Inflammatory macrophage treated with lipopolysaccharide for 4 hours (primary cell): ENCODE measurements around the gene ERBIN.
A peak's percentile ranks its signal among the peaks of the same experiment; 100 is the strongest.
"Not testable (repeated sequence)": the region's sequence is repeated elsewhere in the genome, so short reads cannot be mapped to it uniquely, and the experiment has no call there.

Experiments
- DNase-seq: peaks from one replicate; pipeline ENCODE4 v3.0.0-alpha.2; 2020

ERBIN gene

GRCh38 chr5:65969539-65970393, 43.4 kb downstream of the ERBIN start:
- no peak for DNase-seq

- no peak for DNase-seq
Measured at GRCh38 chr5:65970481-65971367, 44.3 kb downstream of the ERBIN start.

DNA sequence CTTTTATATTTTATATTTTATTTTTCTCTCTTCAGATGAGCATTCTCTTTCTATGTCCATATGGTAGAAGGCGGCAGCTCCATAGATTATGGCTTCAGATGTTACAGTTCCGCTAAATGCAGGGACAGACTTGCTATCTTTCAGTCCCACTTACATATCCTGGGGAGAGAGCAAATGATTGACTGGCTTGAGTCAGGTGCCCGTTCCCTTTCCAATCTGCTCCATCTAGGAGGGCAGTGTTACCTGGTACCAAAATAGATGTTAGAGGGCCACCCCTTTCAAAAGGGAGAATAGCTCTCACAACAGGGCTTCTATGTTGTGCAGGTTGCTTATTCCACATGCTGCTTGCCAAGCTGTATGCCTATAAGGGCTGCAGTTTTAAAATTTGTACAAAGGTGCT, 45.3 kb downstream of the ERBIN start:
- DNase-seq = no peak

- DNase-seq = not testable (repeated sequence)
Measured at GRCh38 chr5:65972896-65973295, 46.5 kb downstream of the ERBIN start.

DNA sequence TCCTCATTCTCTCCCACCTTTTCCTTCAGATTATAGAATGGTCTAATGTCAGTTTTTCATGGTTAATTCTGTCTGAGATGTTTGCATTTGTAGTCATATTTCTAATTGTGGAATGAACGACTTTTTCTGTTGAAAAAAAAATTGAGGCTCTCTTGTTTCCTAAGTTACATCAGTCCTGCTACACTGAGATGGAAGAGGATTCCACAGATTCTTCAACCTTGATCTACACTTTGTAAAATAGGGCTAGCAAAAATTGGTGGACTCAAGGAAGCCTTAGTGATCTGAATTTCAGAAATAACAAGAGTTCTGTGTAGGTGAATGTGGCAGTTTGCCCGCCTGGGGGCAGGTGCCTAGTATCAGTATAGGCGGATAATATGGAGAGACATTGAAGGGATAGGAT, 51.9 kb downstream of the ERBIN start:
- DNase-seq = no peak

DNA sequence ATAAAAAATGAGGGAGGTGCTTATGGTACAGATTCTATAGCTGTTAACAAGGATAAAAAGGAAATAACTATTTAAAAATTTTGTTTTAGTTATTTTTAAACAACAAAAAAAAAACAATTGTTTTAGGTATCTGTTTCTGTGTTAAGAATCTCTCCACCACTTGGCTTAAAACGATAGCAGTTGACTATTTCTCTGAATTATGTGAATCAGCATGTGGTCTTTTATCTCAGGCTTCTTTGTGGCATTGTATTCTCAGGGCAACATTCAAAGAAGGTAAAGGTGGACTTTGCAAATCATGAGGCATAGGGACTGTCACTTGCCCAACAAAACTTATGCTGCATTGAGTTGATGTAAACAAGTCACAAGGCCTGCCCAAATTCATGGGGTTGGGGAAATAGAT, 55.2 kb downstream of the ERBIN start:
- DNase-seq = no peak

DNA sequence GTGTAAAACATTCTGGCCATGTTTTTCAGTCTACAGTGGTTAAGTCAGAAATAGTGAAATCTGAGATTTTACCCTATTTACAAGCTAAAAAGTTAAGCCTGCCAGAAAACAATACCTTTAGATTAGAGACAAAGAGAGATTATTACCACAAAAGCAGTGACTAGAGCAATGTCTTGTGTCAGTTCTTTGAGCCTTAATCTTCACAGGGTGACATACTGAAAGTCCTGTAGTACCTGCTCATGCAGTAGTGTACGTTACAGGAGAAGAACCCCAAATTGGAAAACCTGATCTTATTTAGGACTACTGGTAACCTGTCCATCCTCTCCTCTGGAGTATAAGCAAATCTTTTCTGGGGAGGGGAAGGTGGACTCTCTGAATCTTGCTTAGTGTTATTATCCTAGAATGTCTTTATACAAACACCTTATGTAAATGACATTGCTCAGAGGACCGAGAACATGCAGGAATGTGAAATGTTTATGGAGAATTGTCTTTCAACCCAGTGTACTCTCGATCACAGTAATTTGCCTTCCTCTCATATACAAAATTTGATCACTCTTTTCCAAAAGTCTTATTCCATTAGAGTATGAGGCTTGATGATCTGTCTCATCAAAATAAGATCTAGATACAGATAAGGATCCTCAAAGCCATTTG, 55.7 kb downstream of the ERBIN start:
- no peak for DNase-seq

DNA sequence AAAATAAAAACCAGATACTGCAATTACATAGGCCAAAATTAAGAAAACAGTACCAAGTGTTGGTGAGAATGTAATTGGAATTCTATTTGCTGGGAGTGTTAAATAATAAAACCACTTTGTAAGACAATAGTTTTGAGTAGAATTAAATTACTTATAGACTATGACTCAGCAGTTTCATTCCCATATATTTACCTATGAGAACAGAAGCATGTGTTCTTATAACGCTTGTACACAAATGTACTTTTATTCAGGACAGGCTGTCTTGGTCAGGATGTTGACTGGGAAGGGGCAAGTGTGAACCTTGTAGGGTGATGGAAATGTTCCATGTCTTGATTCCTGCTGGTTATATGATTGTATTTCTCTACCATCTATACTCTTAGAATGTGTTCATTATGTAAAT, 56.3 kb downstream of the ERBIN start:
- no peak for DNase-seq

- DNase-seq = no peak
Measured at GRCh38 chr5:65984098-65984885, 57.9 kb downstream of the ERBIN start.

DNA sequence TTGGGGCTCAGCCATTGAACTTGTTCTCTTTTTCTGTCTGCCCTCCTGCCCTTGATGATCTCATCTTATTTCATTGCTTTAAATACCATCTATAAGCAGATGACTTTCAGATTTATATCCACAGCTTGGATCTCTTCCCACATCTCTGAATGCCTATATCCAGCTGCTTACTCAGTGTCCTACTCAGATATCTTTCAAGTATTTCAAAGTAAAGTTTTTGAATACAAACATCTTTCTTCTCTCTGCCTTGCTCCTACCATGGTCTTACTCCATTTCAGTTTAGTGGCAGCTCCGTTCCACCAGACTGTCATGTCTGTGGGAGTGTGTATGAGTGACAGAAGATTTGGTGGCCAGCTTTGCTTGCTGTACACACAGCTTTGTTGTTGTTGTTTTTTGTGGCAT, 59.7 kb downstream of the ERBIN start:
- DNase-seq = peak; percentile 40

DNA sequence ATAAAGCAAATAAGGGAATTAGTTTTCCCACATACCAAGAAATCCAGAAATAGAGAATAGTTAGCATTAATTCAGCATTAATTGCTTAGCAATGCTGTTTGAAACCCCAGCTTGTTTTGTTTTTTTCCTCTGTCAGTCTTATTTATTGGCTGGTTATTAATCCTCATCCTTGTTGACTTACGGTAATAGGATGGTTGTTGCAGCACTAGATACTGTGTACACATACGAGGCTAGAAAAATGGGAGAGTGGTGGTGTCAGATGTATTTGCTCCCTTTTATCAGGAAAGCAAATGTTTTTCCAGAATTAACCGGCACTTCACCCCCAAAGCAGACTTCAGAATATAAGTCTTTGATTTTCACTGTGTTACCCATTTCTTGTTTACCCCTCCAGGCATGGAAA, 60.4 kb downstream of the ERBIN start:
- no peak for DNase-seq

DNA sequence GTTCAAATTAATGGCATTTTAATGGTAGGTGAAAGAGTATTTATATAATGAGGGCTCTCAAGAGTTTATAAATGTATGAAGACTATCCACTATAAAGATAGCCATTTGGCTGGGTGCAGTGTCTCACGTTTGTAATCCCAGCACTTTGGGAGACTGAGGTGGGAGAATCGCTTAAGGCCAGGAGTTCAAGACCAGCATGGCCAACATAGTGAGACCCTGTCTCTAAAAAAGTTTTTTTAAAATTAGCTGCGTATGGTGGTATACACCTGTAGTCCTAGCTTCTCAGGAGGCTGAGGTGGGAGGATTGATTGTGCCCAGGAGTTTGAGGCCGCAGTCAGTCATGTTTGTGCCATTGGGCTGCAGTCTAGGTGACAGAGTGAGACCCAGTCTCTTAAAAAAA, 61.6 kb downstream of the ERBIN start:
- DNase-seq = no peak

DNA sequence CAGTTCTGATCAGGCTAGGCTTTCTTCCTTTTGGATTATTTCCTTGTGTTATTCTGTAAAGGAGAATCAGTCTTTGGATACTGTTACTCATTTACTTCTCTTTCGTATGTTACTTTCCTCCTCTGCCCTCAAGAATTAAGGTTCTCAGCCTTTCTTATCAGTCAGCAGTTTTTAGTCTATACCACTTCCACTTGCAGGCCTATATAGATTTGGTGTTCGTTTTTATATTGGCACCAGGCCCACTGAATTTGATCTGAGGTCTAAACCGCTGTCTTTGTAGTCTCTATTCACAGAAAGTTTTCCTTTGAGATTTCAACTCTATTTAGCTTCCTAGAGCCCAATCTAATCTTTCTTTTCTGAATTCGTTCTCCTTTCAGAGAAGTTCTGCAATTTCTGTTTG, 62.8 kb downstream of the ERBIN start:
- no peak for DNase-seq

GRCh38 chr5:65992630-65993029, 66.3 kb downstream of the ERBIN start:
- no peak for DNase-seq

DNA sequence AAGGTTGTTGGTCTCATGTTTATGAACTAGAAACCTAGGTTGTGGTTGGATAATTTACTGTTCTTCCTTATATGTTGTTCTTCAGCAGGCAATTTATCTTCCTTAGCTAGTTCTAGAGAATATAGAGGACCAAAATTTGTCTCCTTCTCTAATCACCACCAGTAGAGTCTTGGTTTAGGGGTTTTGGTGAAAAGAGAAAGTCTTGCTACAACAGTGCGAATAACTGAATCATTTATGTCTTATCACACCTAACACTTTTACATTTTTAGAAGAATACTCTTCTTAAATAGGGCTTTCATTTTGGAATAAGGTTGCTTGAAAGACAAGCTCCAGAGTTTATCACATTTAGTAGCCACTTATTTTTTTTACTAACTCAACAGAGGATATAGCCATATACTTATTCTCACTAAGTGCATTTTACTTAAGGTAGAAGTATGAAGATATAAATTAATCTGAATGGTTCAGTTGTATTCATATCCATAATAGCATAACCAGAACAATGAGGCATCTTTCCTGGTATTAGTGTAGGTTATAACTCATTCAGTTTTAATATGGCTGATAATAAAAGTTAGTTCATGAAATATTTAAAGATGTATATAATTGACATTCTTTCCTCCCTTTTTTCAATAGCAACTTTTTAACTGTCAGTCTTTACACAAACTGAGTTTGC, 67.9 kb downstream of the ERBIN start:
- no peak for DNase-seq

DNA sequence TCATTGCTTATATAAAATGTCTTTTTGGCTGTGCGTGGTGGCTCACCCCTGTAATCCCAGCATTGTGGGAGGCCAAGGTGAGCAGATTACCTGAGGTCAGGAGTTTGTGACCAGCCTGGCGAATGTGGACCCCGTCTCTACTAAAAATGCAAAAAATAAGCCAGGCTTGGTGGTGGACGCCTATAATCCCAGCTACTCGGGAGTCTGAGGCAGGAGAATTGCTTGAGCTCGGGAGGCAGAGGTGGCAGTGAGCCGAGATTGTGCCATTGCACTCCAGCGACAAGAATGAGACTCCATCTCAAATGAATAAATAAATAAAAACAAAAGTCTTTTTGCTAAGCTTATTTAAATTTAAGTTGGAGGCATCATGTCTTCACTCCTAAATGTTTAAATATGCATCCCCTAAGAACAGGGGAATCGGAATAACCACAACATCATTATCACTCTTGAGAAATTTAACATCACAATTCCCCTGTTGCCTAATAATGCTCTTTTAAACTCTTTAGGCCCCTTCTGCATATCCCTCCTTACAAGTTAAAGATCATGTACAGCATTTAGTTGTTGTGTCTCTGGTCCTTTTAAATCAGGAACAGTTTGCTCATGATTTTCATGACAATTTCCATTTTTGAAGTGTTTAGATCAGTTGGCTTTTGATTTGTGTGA, 72.8 kb downstream of the ERBIN start:
- DNase-seq = no peak

DNA sequence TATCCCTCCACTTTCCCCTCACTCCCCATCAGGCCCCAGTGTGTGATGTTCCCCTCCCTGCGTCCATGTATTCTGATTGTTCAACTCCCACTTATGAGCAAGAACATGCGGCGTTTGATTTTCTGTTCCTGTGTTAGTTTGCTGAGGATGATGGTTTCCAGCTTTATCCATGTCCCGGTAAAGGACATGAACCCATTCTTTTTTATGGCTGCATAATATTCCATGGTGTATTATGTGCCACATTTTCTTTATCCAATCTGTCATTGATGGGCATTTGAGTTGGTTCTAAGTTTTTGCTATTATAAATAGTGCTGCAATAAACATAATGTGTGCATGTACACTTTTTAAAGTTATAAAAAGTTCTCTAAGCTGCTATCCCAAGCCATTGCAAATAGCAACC, 75.6 kb downstream of the ERBIN start:
- no peak for DNase-seq

- DNase-seq = no peak
Measured at GRCh38 chr5:66002415-66002814, 76.0 kb downstream of the ERBIN start.

DNA sequence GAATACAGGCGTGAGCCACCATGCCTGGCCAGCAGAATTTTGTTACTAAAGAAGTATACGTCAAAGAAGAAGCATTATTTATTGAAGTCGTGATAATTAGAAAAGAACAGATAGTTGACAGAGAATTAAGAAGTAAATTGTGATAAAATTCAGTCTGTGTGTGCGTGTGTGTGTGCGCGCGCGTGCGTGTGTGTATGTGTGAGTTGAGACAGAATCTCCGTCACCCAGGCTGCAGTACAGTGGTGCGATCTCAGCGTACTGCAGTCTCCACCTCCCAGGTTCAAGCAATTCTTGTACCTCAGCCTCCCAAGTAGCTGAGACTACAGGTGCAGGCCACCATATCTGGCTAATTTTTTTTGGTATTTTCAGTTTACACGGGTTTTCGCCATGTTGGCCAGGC, 77.8 kb downstream of the ERBIN start:
- DNase-seq = no peak

DNA sequence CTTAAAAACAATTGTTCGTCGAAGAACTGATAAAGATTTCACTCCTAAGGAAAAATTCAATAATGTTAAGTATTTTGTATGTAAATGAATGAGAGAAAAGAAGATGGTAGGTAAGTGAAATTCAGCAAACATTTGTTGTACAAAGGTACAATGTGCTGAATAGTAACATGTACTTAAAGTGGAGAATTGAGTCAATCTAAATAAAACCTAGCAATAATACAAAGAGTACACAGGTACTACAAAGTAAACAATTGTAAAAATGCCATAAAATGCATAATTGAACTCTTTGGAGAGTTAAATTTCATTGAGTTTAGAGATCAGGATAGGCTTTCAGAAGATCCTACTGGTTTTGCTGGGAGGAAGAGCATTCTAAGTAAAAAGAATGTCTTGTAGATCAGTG, 82.9 kb downstream of the ERBIN start:
- no peak for DNase-seq

GRCh38 chr5:66010476-66010875, 84.1 kb downstream of the ERBIN start:
- DNase-seq = peak; percentile 5

DNA sequence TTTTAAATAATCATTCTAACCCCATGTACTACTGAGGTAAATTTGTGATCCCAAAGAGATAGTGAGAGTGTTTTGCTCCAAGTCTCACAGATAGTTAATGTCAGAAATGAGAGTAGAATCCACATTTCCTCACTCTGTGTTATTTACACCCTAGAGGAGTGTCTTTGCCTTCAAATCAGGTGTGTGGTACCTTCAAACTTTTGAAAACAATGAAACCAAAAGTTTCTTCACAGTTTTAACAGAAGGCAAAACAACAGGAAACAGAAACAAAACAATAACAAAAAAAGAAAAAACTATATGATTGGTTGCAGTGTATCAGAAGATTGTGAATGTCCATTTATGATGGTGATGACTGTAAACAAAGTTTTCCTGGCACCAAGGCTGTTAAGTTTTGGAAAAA, 85.9 kb downstream of the ERBIN start:
- no peak for DNase-seq
